ENCODE results near the gene ANKRD52.

The ANKRD52 gene

DNA sequence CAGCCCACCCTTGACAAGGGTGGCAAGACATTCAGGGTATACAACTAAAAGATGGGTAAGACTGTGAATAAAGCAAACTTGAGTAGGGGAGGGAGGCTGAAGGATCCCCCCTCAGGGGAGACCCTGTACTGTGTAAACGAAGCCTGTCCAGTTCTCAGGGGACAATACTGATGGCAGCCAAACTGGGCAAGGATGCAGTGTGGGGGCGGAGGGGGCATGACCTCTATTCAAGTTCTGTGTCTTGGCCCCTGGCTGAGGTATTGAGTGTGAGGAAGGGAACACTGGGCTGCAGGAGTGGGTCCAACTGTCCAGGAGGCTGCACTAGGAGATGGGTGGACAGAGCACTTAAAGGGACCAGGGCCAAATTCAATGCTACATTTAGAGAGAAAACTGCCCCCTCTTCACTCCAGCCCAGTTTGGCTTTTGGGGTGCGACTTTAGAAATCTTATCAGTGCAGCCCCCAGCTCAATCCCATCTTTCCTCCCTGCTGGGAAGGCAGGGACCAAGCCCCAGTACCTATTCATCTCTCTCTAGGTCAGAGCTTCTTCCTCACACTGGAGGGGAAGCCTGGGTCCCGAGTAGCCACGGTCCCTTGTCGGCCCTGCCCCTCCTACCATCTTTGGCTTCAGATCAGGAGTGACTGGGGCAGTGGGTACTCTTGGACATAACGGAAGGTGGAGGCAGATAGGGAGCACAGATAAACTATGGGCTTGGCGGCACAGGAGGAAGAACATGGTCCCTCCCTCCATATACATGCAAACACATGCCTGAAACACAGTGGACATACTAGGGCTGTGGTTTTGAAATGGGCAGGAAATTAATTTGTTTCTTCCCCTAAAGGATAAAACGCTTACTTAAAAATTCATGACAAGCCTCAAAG lies 16.5 kb downstream of the ANKRD52 start:
- no peak for DNase-seq (ENCODE audit: low read depth)

DNA sequence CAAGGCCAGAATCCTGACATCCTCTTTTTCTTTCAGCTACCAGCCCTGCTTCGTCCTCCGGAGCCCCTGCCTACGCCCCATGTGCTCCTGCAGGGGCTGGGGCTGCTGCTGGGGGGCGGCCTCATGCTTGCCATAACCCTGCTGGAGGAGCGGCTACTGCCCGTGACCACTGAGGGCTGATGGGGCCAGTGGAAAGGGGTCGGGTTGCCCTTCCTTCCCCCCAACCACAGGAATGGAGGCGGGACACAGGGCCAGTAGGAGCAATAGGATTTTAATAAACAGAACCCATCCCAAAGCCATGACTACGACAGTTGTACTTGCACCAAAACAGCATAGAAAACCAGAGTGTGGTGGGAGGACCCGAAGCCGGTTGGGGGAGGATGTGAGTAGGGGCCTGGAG lies 20.6 kb downstream of the ANKRD52 start:
- no peak for DNase-seq (ENCODE audit: low read depth)

DNA sequence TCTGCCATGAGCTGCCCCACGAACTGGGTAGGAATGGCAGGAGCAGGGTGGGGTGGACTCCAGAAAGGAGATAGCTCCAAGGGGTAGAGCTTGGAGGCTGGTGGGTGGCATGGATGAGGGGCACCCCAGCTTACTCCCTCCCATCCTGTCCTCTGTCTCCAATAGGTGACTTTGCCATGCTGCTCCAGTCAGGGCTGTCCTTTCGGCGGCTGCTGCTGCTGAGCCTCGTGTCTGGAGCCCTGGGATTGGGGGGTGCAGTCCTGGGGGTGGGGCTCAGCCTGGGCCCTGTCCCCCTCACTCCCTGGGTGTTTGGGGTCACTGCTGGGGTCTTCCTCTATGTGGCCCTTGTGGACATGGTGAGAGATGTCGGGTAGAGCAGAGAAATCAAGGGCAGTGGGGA lies 21.2 kb downstream of the ANKRD52 start:
- no peak for DNase-seq (ENCODE audit: low read depth)

DNA sequence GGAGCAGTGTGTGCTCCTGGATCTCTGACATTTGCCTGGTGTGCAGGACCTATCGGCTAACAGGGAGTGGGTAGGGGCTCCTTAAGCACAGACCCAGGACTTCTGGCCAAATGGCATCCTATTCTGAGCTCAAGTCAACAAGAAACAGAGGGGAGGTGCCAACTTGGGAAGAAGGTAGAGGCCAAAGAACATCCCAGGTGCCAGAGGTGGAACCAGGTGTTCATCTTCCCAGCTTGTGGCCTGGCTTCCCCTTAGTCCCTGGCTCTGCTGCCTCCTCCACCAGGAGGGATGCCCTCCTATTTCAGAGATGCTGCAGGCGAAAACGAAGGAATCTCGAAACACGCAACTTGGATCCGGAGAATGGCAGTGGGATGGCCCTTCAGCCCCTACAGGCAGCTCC lies 22.1 kb downstream of the ANKRD52 start:
- DNase-seq (ENCODE audit: low read depth) = no peak

DNA sequence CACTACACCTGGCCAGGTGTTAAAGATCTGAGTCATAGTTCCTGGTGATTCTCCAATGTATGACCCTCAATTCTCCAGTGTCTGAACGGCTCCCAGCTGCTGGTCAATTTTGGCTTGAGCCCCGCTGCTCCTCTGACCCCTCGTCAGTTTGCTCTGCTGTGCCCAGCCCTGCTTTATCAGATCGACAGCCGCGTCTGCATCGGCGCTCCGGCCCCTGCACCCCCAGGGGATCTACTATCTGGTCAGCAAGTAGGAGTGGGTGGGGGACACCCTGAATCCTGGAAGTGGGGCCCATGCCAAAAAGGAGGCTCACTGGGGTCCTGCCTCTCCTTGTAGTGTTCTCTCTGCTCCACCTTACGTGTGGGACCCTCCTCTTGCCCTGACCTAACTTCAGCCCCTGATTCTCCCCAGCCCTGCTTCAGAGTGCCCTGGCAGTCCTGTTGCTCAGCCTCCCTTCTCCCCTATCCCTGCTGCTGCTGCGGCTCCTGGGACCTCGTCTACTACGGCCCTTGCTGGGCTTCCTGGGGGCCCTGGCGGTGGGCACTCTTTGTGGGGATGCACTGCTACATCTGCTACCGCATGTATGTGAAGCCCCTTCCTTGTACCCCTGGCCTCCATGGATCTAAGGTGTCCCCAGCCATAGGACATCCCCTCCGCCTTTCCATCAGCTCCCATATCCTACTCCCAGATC lies 23.3 kb downstream of the ANKRD52 start:
- DNase-seq (ENCODE audit: low read depth) = no peak

DNA sequence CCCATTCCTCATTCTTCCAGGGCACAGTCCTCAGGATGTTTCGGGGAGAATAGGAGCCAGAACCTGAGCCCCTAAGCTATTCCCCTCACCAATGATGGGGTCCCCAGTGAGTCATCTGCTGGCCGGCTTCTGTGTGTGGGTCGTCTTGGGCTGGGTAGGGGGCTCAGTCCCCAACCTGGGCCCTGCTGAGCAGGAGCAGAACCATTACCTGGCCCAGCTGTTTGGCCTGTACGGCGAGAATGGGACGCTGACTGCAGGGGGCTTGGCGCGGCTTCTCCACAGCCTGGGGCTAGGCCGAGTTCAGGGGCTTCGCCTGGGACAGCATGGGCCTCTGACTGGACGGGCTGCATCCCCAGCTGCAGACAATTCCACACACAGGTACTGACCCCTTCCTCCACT lies 27.0 kb downstream of the ANKRD52 start:
- DNase-seq (ENCODE audit: low read depth) = no peak

DNA sequence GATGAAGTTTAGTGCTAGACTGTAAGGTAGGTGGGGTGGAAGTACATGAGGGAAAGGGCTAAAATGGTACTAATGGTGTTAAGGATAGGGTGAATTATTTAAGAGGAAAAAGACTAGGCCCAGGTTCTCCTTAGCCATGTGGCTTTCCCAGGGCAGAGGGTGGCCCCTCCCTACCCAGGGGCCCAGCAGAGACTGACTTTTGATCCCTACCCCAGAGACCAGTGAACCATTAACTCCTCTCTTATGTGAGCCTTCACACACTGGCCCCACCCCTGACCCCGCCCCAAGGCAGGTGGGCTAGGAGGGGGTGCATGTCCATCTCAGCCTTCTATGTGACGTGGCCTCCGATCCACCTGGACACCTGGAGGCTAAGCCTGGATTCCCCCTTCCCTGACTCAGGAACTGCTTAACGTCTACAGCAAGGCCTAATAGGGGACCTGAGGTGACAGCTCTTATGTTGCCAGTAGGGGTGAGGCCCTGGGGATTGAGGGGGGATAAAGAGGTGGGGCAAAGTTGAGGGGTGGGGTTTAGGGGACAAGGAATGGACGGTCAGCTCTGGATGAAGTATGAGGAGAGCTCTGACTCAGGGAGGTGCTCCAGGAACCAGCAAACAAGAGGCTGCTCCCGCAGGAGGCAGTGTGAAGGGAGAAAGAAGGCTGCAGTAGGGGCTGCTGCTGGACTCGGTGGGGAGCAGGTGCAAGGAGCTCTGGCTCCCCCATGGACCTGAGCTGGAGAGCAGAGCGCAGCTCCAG lies 27.6 kb downstream of the ANKRD52 start:
- DNase-seq (ENCODE audit: low read depth) = no peak

DNA sequence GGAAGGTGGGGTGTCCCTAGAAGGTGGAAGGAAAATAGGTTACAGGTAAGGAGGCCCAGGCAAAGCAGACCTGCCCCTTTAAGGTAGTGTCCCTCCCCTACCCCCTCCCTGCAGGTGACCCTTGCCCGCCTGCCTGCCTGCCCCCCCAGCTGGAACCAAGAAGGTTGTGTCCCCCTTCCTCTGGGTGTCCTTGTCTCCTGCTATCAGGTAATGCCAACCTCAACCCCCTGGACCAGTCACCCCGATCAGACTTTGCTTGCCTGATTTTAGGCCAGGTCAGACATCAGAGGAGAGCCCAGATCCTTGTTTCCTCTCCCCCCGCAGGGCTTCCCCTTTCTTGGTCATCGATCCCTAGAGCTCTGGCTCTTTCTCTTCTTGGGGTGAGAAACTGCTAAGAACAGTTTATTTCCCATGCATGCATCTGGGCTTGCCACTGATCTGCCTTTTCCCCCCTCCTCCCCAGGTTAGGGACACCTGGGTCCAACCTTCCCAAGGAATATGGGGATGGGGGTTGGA lies 28.2 kb downstream of the ANKRD52 start, which contains the start of gene SLC39A5:
Gene SLC39A5 (plus strand): TSS at position 136 of the 516 bp plus-strand sequence. CDS start 1,224 bp downstream, outside the sequence.
- no peak for DNase-seq (ENCODE audit: low read depth)

DNA sequence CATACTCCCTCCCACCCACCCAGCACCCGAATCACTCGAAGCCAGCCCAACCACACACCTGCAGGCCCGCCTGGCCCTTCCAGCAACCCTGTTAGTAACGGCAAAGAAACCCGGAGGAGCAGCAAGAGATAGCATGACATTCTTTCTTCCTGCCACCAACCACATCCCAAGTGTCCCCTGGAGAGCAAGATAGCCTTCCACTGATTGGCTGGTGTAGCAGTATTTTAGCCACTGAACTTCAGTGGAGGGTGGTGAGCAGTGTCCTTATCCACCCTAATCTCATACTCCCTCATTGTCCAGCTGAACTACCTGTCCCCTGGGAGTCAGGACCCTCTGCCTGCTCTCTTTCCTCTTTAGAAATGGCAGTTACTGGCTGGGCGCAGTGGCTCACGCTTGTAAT lies 29.1 kb downstream of the ANKRD52 start:
- DNase-seq (ENCODE audit: low read depth) = no peak

DNA sequence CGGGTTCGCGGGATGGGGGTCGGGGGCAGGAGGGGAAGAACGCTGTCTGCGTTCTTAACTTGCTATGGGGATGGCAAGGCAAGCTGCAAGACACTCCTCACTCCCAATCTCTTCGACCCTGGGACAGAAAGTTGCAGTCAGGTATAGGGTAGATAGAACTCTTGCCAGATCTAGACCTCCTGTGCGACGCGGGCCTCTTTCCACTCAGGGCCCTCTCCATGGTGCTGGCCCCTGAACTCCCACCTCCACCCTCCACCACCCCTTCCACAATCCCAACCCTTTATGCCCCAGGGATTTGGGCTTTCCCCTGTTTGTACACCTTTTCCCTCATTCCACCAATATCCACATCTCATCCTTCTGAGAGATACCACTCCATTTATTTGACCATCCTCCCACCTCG lies 33.2 kb downstream of the ANKRD52 start:
- DNase-seq (ENCODE audit: low read depth) = no peak

DNA sequence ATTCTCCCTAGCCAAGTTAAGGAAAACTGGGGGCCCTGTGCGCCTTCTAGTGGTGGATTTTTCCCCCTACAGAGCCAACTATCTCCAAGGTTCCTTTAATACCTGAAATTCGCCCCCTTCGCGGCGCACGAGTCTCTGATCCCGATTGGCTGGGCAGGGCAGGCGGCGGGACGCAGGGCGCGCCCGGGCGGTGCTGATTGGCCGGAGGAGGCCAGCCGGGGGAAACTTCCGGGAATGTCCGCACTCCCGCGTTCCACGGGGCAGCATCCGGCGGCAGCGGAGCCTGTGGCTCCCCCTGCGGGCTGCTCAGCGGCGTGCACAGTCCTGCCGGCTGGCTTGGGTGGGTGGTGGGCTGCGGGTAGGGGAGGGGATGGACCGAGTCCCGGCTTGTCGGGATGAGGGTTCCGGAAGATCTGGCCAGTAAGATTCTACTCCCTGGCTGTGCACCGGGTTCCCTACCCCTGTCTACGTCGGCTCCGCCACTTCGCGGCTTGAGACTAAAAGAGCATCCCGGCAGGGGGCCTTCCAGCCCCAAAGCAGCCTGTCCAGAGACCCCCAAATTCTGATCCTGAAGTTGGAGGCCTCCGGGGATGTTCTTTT lies 34.0 kb downstream of the ANKRD52 start, which contains the start of gene NABP2:
Gene NABP2 (plus strand): TSS at position 241 of the 600 bp plus-strand sequence. CDS start 515 bp downstream, outside the sequence.
- DNase-seq (ENCODE audit: low read depth) = peak; percentile 98

DNA sequence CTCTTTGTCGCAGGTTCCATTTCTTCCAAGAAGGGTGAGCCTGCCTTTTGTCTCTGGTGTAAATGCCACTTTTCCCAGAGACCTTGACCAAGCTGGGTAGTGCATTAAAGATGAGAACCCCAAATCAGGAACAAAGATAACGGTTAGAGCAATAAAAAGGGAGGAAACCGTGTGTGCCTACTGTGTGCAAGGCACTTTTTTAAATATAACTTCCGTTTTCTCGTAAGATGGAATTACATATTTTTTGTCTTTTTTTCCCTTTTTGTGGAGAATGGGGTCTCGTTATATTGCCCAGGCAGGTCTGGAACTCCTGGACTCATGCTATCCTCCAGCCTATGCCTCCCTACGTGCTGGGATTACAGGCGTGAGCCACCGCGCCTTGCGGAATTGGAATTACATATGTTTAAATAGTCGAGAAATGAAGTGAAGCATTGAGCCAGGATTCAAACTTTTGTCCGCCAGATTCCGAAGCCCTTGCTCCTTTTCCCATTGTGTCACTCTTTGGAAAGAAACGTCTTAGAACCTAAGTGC lies 34.5 kb downstream of the ANKRD52 start:
- no peak for DNase-seq (ENCODE audit: low read depth)

DNA sequence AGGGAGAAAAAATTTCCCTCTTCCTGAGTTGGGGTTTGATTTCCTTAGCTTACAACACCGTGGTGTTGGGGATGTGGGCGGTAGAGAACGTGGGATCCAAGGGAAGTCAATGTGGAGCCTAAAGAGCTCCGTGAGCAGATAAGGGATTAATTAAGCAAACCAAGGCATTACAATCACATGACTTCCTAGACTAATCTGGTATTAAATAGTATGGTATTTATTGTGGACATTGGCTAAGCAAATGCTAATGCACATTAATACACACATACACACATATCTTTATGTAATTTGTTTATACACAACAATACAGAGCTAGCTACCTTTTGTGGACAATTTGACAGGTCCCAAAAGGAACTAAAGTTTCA lies 35.7 kb downstream of the ANKRD52 start:
- no peak for DNase-seq (ENCODE audit: low read depth)

DNA sequence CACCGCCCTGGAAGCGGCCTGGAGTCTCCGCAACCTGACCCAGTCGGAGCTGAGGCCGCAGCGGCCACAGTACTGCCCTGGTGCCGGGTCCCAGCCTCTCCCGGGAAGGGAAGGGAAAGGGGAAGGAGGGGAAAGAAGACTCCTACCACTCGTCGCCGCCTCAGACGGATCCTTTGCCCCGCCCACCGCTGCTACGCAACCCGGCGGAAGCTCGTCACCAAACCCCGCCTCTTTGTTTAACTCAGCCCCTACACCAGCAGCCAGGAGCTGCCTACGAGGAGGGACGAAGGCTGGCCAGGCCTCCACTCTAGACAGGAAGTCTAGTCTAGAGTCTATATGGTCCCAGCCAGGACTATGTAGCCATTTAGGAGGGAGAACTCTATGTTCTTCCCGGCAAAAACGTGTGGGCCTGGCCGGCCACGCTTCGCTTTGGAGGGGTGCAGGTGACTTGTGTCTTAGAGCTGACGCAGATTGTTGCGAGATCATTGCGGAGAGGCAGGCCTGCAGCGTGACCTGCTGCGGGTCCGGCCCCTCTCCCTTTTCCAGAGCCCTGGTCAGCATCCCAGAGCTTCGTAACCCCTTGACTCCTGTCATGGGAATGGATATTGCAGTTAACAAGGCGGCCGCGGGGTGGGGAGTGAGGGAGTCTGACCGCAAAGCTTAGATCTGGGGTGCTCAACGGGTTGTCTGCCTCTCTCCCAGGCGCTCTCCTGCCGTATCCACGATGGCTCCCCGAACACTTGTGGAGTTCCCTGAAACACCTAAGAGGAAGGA lies 36.2 kb downstream of the ANKRD52 start, which contains the start of gene RNF41:
Gene RNF41 (minus strand): TSS at position 166 of the 774 bp plus-strand sequence. CDS start 7,875 bp downstream, outside the sequence.
- peak; percentile 94 for DNase-seq (ENCODE audit: low read depth)

DNA sequence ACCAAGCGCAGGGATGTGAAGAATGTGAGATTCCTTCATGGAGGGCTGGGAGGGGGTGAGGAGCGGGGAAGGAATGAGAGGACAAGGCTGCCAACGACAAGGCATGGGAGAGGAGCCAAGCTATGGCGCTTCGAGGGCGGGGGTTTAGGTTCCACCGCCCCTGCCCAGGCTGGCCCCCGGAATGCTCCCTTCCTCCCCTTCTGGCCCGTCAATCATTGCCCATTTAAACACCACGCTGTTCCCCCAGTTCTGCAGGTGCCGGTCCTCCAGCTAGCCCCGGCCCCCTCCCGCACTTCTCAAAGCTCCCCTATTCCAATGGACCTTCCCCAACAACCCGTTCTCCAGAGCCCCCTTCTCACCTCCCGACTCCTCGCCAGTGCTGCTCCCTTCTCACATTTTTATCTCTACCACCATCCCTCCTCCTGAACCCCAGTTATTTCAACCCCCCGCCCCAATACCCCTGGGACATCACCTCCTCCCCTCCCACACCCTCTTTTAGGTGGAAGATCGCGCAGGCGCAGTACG lies 36.9 kb downstream of the ANKRD52 start:
- peak; percentile 58 for DNase-seq (ENCODE audit: low read depth)

DNA sequence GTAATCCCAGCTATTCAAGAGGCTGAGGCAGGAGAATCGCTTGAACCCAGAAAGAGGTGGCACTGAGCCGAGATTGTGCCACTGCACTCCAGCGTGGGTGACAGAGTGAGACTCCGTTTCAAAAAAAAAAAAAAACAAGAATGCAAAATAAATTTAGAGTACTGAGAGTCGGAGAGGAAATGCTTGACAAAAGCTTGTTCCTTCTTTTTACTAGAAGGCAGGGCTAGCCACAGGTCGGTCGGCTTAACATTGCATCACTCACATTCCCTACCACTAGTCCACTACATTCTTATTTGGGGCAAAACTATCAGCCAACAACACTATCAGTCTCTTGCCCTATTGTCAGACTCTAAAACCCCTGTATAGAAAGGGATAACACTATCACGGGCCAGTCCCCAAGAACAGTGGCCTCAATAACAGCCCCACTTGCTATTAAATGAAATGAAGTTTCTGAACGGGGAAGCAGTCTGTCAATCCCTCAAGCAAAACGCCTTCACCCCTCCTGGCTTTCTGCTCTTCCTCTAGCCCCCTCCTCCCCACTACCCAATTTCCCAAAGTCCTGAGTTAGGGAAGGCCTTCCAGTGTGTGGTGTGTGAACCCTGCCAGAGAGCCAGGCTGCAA lies 37.5 kb downstream of the ANKRD52 start:
- DNase-seq (ENCODE audit: low read depth) = no peak

DNA sequence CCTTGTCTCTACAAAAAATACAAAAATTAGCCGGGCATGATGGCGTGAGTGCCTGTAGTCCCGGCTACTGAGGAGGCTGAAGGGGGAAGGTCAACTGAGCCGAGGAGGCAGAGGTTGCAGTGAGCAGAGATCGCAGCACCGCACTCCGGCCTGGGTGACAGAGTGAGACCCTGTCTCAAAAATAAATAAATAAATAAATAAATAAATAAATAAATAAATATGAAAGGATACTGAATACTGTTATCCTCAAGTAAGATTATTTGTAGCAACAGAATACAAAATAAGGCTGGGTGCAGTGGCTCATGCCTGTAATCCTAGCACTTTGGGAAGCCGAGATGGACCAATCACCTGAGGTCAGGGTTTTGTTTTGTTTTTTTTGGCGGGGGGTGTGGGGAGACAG lies 38.3 kb downstream of the ANKRD52 start:
- no peak for DNase-seq (ENCODE audit: low read depth)

DNA sequence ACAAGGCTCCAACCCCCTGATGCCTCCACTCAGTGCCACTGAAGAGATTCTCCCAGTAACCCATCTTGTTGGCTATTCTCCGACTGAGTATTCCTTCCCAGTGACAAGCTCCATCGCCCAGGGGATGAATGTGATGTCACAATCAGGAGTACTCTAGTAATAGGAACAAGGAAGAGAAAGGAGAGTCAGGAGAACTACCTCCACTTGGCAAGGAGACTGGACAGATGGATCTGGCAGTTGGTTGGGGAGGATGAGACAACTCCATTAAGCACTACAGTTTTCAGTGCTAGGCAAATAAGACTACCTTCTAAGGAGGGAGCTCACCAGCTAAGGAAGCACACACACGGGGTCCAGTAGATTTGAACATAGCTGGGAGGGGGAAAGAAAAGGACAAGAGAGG lies 41.7 kb downstream of the ANKRD52 start:
- DNase-seq (ENCODE audit: low read depth) = no peak

DNA sequence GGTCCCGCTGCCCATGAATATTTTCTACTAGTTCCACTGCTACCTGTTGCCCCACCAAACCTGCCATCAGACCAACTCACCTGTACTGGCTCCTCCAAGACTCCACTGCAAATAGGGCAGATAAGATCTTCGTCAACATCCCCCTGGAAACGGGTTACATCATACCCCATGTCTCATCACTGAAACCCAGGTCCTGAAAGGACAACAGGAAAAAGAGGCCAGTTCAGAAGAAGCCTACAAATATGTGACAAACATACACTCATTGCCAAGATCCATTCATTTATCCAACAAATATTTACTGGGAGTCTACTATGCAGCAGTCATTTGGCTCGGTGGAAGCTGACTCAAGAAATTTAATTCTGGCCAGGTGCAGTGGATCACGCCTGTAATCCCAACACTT lies 44.3 kb downstream of the ANKRD52 start:
- no peak for DNase-seq (ENCODE audit: low read depth)

DNA sequence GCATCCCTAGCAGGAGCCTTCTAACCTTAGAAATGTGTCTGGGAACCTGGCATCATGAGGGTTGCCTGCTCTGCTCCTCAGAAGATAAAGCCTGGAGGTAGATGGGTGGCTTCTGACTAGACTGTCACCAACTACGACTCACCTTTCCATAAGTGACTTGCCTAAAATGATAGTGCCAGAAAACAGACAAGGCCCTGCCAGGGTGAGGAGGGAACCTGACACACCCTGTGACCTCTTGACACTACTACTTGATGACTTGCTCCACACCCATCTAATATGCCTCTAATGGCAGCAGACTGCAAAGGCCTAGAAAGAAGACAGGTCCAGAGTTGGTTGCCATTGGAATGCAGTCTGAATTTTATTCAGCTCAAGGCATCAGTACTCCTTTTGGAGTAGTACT lies 45.8 kb downstream of the ANKRD52 start:
- DNase-seq (ENCODE audit: low read depth) = no peak

Measured in stromal cell of bone marrow (primary cell).